Adrenal gland (tissue), 5 donors: ENCODE data around the gene TMEM254.

Source experiments
- CTCF ChIP-seq, 6 experiments: fragments of 450-650 bp in 4 of 6; fragments of 200-600 bp in 2 of 6; sonication (generic) in 1 of 6; IDR thresholded peaks; 1 replicate in 5 of 6; 2 replicates in 1 of 6; pipeline versions ENCODE4 v1.5.1 to v1.8.0; 2016 to 2021; ENCODE audit warnings: antibody characterized with exemption in 6 of 6, mild to moderate bottlenecking in 2 of 6, moderate library complexity in 1 of 6
- POLR2A ChIP-seq, 2 donors: fragments of 450-650 bp; IDR thresholded peaks; one replicate each; pipeline ENCODE4 v1.6.1; 2017; ENCODE audit warnings: antibody characterized with exemption in 2 of 2, mild to moderate bottlenecking in 2 of 2, moderate library complexity in 1 of 2
- donor health status: DM: no; HTN: no; CAD: no.

DNA sequence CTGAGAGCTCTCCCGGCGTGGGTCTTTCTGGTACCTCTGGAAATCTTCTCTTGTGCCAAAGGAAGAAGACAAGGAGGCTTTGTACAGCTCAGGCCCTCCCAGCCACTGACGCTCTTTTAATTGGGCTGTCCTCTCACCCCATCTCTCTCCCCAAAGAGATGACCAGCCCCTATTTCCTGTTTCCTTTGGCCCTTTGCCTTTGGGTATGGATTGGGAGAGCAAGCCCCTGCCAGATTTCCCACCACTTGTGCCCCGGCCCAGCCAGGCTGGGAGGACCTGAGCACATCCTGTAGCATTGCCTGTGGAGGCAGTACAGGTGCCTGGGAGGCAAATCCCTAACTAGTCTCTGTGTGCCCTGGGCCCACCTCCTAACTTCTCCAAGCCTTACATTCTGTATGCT is 48.4 kb downstream of the TMEM254 start:
- TF ChIP-seq CTCF (IDR thresholded peaks at IDR 0.05) = no peak
- no peak for TF ChIP-seq POLR2A (IDR thresholded peaks at IDR 0.05)
